Brain microvascular endothelial cell (primary cell): Measurements from ENCODE around the gene ATP2B2.
A peak's percentile ranks its signal among the peaks of the same experiment; 100 is the strongest.

Experiments
- DNase-seq: peaks from one replicate; pipeline ENCODE4 v3.0.0-alpha.2; 2020
- H3K27ac ChIP-seq: fragments of 250-450 bp; sonication (Bioruptor Pico); 2 replicates; pipeline ENCODE4 v1.5.1; 2020; ENCODE audit warnings: mild to moderate bottlenecking, moderate library complexity
- H3K27me3 ChIP-seq: fragments of 250-450 bp; sonication (Bioruptor Pico); replicated peaks from 2 replicates; pipeline ENCODE4 v1.5.1; 2020; ENCODE audit warnings: mild to moderate bottlenecking
- H3K36me3 ChIP-seq: fragments of 250-450 bp; sonication (Bioruptor Pico); replicated peaks from 2 replicates; pipeline ENCODE4 v1.5.1; 2020; ENCODE audit warnings: mild to moderate bottlenecking
- H3K4me3 ChIP-seq: 2 replicates; pipeline ENCODE4 v1.5.1; 2011; ENCODE audit warnings: low read depth, mild to moderate bottlenecking, control low read depth, low read length, moderate library complexity
- CTCF ChIP-seq: IDR thresholded peaks from 2 replicates; pipeline ENCODE4 v1.5.1; 2011; ENCODE audit warnings: low read depth, mild to moderate bottlenecking, moderate library complexity, low read length, control low read depth, inconsistent platforms; ENCODE audit errors: missing control alignments
- in situ Hi-C: cut with HindIII; loops from 2 replicates; pipeline ENCODE4 v1.10.0; 2017; ENCODE audit warnings: low sequenced_read_pairs, low pct_ligation_motif_present

ATP2B2 gene

DNA sequence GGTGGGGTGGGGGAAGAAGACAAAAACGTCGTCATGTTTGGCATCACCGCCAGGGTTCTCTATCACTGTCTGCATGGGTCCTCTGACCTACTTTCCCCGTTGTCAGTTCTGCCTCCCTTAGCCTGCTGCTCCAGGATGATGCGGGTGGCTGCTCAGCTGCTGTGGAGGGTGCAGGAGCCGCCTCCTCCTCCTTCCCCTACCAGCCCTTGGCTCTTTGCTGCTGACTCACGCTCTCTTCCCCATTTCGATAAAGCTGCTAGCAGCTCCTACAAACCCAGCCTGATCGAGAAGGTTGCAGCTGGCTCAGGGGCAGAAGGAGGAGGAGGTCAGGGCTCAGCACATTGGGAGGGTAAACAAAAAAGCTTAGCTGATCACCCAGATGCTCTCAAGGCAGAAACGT, 135.0 kb downstream of the ATP2B2 start:
- in situ Hi-C loops = no loop called here
- no peak for TF ChIP-seq CTCF
- peak overlapping the region; percentile 36 for H3K27ac ChIP-seq
- peak; percentile 64 for DNase-seq
- H3K27me3 ChIP-seq = no peaks in the 10 kb centered on the region
- no peak overlapping the region for H3K4me3 ChIP-seq
- H3K36me3 ChIP-seq = no peaks in the 10 kb centered on the region

DNA sequence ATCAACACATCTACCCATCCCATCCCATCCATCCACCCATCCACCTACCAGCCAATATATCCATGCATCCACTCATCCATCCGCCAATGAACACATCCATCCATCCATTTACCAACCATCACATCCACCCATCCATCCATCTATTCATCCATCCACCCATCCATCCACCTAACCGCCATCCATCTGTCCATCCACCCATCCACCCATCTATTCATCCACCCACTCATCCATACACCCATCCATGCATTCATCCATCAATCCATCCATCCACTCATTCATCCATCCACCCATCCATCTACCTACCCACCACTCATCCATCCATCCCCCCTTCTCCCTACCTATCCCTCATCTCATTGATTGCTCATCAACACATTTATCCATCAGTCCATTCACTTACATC, 136.9 kb downstream of the ATP2B2 start:
- H3K4me3 ChIP-seq = no peak overlapping the region
- no peaks in the 10 kb centered on the region for H3K27me3 ChIP-seq
- no peak overlapping the region for H3K27ac ChIP-seq
- in situ Hi-C loops = no loop called here
- no peak for DNase-seq
- H3K36me3 ChIP-seq = no peaks in the 10 kb centered on the region
- no peak for TF ChIP-seq CTCF

- H3K4me3 ChIP-seq = no peak overlapping the region
- peak overlapping the region; percentile 93 for H3K27ac ChIP-seq
- H3K27me3 ChIP-seq = no peaks in the 10 kb centered on the region
- no peaks in the 10 kb centered on the region for H3K36me3 ChIP-seq
- no peak for TF ChIP-seq CTCF
- no peak for DNase-seq
- in situ Hi-C loops = no loop called here
These were observed 137.9 kb downstream of the ATP2B2 start for GRCh38 chr3:10367506-10367905.

DNA sequence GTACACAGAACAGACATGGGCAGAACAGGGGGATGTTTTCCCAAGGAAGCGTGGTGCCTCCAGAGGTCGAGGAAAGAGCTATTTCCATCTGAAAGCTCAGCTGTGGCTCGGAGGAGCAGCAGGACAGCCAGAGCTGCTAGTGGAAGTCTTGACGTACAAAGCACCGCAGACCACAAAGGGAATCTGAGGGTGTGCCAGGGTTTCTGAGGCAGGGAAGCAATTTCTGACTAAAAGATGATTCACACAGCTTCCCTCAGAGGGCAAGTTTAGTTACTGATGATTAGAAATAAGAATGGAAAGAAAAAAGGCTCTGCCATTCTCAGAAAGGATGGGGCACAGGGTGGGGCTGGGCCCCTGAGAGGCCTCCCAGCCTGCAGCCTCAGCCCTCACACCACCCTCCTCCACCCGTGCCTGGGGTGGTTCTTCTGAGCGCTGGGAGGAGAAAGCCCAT, 138.7 kb downstream of the ATP2B2 start:
- DNase-seq = peak; percentile 99
- peak overlapping the region; percentile 93 for H3K27ac ChIP-seq

GRCh38 chr3:10365791-10366190, 139.6 kb downstream of the ATP2B2 start:
- DNase-seq = peak; percentile 43
- H3K36me3 ChIP-seq = no peaks in the 10 kb centered on the region
- H3K27me3 ChIP-seq = no peaks in the 10 kb centered on the region
- TF ChIP-seq CTCF = no peak
- no peak overlapping the region for H3K4me3 ChIP-seq
- in situ Hi-C loops = no loop called here
- peak overlapping the region; percentile 93 for H3K27ac ChIP-seq

More for the DNA sequence above, 138.7 kb downstream of the ATP2B2 start:
- in situ Hi-C loops = no loop called here
- Histone ChIP-seq H3K4me3 (no peak overlapping the region), H3K27me3 (no peaks in the 10 kb centered on the region), H3K36me3 (no peaks in the 10 kb centered on the region)
- no peak for TF ChIP-seq CTCF

DNA sequence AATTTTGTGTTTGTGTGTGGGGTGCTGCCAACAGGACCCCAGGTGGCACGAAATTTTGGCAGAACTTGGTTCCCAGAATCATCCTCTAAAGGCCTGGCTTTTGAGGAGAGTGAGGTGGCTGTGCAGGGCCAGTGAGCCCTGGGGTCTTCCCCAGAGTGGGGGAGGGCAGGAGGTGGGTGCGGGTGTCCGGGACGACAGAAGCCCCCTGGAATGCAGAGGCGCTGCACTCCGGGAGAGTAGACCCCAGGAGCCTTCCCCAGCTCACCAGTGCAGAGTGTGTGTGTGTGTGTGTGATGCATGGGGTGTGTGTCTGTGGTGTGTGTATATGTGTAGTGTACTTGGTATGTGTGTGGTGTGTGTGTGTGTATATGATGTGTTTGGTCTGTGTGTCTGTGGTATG, 140.1 kb downstream of the ATP2B2 start:
- H3K4me3 ChIP-seq = no peak overlapping the region
- no peak for TF ChIP-seq CTCF
- DNase-seq = no peak
- no peaks in the 10 kb centered on the region for H3K27me3 ChIP-seq
- in situ Hi-C loops = no loop called here
- H3K36me3 ChIP-seq = no peaks in the 10 kb centered on the region
- H3K27ac ChIP-seq = no peak overlapping the region
